PC-9 (cell line): ENCODE measurements around the gene TP53BP1.

ENCODE experiments used
- CTCF ChIP-seq: fragments of 200-600 bp; sonication (generic); conservative IDR thresholded peaks from 2 replicates; pipeline ENCODE4 v1.6.1; 2017; ENCODE audit warnings: mixed run types, antibody characterized with exemption, mild to moderate bottlenecking, moderate library complexity
- EZH2 ChIP-seq: fragments of 200-600 bp; sonication (generic); IDR thresholded peaks from 2 replicates; pipeline ENCODE4 v1.8.0; 2017; ENCODE audit warnings: antibody characterized with exemption, low read depth

- TF ChIP-seq CTCF (no peak), EZH2 (no peak)
Observed at GRCh38 chr15:43360821-43361220, 132.1 kb downstream of the TP53BP1 start.
